HTR-8/SVneo (cell line): ENCODE results near the gene MICALL2.
A peak's percentile ranks its signal among the peaks of the same experiment; 100 is the strongest.

Experiments
- DNase-seq: peaks from one replicate; pipeline ENCODE4 v3.0.0; 2011; ENCODE audit warnings: low spot score, mixed read lengths; ENCODE audit not compliant: insufficient read length
- FAIRE-seq: peaks from 2 replicates; lab custom pipeline; 2011; peaks lifted over from hg19 to GRCh38; lab: Jason Lieb, UNC

The MICALL2 gene

DNA sequence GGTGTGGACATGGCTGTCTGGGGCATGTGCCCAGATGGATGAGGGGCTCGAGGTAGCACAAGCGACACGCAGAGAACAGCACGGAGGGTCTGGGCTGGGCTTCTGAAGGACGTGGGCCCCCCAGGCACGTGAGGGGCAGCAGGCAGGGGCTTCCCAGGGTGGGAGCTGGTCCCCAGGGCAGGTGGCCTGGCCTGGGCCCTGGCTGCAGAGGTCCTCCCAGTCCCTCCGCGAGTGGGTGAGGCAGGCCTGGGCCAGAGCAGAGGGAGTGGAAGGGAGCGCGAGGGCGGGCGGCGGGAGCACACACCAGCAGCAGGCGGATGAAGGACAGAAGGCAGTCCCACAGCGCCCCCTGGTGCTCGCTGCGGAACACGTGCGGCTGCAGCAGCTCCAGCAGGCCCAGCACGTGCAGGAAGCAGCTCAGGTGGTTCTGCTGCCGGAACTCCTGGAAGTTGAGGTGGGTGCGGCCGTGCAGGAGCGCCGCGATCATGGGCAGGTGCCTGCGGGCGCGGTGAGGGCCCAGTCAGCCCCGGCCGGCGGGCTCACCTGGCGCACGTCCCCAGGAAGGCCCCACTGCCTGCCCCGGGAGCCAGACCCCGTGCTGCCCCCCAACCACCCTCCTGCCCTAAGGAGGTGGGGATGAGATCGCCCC, 14.7 kb upstream of the MICALL2 start:
- FAIRE-seq = peak; percentile 79
- DNase-seq = peak; percentile 94

DNA sequence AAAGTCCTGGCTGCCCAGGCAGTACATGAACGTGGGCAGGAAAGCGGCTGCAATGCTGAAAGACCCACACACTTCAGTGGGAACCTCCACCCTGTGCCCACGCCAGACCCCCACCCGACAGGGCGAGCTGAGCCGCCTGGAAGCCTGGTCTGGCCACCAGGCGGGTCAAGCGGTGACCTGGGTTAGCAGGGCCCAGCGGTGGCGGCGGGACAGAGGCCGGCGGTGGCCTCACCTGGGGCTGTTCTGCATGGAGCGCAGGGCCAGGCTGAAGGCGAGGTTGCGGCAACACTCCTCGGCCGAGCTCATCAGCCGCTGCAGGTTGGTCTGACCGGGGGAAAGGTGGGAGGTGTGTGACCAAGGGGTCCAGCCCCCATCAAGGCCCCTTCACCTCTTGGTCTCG, 11.6 kb upstream of the MICALL2 start:
- FAIRE-seq = no peak
- no peak for DNase-seq

DNA sequence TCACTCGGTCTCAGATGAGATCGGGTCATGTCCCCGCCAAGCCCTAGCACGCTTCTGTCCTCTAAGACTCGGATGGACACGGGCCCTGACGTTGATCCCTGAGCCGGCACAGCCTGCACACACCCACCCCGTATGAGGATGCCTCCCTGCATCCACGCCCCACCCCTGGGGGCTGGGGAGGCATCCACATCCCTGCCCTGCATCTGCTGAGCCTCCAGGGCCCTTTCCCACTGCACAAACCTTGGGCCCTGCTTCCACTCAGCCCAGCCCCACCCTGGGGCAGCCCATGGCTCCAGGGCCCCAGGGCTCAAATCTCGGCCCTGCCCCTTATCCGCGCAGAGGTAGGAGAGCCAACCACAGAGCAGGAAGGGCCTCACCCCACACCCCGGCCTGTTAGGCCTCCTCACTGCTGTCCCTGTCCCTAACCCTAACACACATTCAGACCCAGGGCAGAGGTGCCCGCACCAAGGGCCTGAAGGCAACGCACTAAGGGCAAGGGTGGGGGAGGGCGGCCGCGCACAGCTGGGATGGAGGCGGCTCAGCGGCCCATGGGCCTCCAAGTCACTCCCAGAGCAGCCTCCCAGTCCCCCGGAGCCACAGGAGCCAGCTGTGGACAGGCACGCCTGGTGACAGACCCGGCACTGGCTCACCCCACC, 9.5 kb upstream of the MICALL2 start:
- no peak for DNase-seq
- FAIRE-seq = no peak

DNA sequence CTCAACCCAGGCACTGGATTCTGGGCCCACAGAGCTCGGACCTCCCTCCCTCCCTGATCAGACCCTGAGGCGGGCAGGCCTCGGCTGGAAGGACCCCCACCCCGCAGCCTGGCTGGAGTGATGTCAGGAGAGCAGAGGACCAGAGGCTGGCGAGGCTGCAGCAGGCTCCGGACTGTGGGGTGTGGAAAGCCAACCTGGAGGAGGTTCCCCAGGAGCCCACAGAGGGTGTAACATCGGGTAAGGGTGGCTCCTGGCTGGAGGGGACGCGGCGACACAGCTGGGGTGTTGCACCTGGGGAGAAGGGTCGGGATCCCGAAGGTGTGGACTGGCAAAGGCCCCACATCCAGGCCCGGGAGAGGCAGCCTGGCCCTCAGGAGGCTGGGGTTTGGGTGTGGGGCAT, 8.9 kb upstream of the MICALL2 start:
- FAIRE-seq (no peak), DNase-seq (no peak)

DNA sequence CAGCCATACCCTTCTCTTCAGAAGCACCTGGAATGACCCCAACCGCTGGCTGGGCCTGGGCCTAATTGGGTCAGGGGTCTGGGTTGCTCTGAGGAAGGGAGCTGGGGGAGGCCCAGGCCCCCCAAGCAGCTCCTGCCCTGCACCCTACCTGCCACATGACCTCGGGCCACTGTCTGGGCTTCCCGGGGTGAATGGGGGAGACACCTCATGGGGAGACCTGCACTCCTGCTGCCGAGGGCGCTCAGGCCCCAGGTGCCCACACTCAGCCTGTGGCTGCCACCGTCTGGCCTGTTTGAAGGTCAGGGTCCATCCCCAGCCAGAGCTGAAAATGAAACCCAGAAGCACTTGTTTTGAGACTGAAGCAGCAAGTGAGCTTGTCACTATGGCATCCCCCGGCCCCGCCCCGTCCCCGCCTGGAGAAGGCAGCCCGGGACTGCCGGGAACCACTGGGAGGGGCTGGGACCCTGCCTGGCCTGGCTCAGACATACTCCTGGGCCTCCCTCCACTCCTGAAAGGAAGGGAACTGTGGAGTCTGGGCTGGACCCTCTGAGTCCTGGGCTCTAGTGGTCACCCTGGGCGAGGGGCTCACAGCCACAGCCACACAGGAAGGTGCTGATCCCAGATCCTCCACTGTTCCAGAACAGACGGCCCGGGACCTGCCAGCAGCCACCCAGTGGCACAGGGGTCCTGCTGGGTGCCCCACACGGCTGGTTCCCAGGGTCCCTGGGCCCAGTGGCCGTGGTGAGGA, 7.4 kb upstream of the MICALL2 start:
- peak; percentile 83 for FAIRE-seq

DNA sequence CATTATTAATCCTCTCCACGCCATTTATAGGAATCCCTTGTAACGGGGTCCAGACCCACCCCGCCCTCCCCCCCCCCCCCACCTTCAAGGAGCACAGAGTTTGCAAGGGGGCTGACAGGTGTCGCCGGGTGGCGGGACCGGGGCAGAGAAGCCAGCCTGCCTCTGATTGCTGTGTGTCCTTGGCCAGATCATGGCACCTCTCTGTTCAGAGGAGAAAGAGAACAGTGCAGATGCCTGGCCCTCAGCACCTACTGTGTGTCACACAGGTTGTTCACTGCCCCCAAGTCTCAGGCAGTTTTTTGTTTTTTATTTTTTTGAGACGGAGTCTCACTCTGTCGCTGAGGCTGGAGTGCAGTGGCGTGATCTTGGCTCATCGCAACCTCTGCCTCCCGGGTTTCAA, 5.4 kb upstream of the MICALL2 start:
- FAIRE-seq (no peak), DNase-seq (no peak)

More for the DNA sequence above, 7.4 kb upstream of the MICALL2 start:
- DNase-seq = peak; percentile 90

DNA sequence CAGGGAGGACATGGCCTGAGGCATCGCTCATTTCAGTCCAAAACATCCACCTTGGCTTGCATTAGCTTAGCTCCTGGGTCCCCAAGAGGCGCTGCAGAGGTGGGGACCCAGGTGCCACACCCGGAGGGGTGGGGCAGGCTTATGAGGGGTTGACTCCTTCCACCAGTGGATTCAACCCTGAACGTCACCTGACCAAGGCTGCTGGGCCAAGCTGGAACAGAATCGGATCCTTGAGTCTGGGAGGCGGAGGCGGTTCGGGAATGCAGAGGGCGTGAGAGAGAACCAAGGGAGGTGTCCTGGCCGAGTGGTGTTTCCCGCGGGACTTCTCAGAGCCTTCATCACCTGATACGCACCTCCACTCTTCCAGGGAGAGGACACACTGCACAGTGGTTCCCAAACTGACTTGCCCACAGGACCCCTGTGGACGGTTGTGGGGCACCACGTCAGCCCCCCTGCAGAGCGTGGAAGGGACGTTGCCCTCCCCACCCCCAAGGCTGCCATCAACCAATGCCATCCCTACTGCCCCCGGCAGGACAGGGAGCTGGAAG, 4.5 kb upstream of the MICALL2 start:
- FAIRE-seq (no peak), DNase-seq (no peak)

DNA sequence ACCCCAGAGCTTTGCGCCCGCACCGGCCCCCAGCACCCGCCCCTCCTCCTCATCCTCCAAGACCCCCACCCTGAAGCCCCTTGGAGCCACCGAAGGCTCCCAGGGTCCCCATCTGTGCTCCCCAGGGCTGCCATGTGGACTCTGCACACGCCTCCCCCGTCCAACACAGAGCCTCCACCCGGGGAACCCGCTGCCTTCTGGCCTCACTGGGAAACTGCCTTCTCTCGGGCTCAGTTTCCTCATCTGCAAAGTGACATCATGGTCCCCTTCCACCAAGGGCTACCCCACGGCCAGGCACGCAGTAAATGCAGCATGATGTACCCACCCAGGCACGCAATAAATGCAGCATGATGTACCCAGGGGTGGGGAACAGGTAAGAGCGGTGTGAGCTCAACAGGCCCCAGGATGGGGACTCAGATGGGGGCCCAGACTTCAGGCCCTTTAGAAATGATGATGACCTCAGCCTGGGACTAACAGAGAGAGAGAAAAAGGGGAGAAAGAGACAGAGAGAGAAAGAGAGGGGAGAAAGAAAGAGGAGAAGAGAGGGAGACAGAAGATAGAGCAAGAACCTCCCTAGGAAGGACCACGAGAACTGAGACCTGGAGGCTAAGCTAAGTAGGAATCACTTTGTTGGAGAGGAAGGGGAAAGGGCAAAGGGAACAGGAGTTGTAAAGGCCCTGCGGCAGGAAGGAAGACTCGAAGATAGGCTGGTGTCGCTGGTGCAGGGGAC, 2.5 kb upstream of the MICALL2 start:
- DNase-seq (no peak), FAIRE-seq (no peak)

DNA sequence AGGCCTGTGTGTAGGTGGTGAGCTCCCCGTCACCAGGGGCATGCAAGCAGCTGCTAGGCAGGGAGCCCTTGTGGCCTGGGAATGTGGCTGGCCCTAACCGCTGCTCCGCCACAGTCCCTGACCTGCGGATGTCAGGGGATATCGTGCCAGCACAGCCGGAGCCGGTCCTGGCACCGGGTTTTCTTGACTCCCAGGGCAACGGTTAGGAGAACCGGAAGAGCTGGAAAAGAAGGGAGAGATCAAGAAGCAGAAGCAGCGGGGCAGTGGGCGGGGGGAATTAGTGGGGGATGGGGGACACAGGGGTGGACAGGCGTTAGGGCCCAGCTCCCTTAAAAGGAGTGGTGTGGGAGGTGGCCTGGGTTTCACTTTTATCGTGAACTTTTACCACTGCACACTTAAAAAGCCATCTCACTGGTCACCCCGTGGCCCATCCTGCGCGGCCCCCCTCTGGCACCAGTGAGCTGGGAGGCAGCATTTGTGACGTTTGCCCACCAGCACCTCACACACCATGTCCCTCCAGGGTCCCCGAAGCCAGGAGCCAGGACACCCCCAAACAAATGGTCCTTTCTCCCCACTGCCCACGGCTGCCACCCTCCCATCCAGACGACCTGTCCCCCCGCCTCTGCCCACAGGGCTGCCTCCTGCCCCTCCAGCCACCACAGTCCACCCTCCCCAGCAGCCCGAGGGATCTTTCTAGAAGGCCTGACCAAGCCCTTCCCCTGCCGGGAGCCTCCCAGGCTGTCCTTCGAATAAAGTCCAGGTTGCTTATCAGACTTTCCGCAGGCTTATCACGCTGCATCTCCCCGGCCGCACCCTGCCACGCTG, 1.8 kb upstream of the MICALL2 start:
- FAIRE-seq (no peak), DNase-seq (no peak)

DNA sequence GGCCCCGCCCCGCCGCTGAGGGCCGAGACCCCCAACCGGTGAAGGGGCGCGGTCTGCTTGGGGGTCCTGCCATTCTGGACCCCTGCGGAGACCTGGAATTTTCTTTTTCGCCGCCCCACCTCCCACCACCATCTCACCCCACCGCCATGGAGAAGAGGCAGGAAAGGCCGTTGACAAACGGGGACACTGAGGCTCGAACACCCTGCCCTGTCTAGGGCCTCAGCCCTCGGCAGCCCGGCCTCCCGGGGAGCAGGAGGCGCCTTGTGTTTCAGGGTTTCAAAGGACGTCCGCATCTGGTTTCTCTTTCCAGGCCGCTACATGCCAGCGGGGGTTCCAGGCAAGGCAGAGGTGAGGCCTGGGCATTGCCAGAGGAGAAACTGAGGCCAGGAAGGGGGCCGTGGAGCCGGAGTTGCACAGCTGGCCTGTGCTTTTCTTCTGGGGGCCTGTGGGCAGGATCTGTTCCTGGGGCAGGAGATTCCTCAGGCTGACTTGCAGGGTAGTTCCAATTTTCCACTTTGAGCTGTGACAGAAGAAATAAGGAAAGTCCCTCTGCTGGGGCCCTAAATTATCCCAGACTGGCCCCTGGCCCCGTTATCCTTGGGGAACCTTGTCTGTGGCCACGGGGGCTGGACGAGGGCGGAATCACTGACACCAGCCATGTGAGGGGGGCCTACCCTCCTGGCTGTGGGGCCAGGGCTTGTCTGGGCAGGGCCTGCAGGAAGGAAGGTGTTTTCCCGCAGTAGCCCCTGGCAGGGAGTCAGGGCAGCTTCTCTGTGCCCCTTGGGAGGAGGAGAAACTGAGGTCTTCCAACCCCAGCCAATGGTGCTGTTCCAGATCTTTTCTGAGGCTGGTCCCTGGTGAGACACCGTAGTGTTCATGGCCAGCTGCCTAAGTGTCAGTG, 900 bp upstream of the MICALL2 start:
- no peak for DNase-seq
- FAIRE-seq = no peak

DNA sequence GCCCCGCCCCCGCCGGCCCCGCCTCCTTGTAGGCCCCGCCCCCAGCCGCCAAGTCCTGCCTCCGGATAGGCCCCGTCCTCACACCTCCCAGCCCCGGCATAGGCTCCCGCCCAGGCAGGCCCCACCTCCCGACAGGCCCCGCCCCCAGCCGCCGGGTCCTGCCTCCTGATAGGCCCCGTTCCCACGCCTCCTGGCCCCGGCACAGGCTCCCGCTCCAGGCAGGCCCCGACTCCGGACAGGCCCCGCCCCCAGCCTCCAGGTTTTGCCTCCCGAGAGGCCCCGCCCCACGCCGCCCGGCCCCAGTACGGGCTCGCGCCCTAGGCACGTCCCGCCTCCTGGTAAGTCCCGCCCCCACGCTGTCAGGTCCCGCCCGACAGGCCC, 232 bp upstream of the MICALL2 start:
- FAIRE-seq (no peak), DNase-seq (peak; percentile 100)

DNA sequence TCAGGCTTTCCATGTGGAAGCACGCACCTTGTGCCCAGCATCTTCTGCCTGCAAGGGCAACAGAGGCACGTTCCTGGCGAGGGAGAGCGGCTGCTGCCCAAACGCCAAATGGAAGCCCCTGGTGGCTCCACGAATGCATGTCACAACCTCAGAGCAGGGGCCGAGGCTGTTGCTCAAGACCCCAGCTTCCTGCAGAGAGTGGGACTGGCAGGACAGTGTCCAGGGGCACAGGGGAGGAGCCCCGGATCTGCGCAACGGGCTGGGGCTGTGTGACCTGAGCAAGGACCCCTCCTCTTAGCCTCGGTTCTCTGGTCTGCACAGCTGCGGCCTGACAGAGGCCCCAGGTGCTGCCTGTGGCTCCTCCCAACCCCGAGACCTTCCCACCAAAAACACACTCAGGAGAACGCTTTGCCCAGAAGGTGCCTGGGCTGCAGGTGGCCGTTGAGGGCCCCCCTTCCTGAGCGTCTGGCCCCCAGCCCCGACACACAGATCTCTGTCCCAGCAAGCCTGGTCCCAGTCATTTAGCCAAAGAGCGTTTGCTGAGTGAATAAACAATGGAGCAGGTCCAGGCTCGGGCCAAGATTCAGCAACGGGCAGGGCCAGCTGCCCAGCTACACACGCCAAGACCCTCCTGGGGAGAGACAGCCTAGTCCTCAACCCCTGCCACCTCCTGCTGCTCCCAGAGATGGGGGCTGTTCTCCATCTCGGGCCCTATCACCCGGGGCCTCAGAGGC, 1.2 kb downstream of the MICALL2 start:
- no peak for FAIRE-seq
- DNase-seq = peak; percentile 41

DNA sequence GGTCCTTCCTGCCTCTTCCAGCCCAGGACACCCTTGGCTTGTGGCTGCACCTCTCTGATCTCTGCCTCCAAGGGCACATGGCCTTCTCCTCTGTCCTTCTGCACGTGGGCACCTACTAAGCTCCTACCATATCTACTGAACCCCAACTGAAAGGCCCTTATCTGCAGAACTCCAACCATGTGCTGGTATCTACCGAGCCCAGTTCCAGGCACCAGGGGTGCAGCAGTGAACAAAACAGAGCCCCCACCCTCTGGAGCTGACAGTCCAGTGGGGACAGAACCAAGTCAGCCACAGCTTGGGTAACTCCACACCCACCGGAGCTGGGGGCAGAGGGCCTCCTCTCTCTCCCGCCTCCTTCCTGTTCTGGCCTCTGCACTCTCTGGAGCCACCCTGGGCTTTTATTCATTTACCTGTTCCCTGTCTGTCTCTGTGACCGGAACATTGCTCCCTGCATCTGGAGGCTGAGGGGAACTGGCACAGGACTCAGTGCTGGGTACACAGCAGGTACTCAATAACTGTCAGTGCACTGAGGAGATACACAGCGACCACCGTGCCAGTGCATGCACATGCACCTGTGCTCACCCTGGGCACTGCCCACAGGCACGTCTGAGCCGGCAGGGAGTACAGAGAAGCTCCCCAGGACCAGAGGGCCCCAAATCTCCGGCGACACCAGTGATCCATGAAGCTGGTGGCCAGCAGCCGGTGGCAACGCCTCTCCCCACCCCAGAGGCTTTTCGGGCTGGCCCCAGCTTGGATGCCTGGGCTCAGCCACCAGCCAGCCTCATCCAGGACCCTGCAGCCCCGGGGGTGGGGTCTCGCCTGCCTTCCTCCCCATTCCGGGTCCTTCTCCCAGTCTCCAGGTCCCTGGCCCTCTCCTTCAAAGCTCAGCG, 2.0 kb downstream of the MICALL2 start:
- DNase-seq = no peak

DNA sequence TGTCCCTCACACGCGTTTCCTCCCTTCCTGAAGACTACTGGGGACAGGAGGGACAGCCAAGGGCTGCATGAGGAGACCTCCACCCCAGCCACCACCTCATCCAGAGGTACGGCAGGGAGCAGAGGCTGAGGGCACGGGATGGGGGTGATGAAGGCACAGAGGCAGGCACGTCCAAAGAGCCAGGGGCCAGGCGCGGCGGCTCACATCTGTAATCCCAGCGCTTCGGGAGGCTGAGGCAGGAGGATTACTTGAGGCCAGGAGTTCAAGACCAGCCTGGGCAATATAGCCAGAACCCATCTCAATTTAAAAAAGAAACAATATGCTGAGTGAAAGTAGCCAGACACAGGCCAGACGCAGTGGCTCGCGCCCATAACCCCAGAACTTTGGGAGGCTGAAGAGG, 3.3 kb downstream of the MICALL2 start:
- peak; percentile 70 for FAIRE-seq
- DNase-seq = no peak

More for the DNA sequence above, 2.0 kb downstream of the MICALL2 start:
- FAIRE-seq = no peak

DNA sequence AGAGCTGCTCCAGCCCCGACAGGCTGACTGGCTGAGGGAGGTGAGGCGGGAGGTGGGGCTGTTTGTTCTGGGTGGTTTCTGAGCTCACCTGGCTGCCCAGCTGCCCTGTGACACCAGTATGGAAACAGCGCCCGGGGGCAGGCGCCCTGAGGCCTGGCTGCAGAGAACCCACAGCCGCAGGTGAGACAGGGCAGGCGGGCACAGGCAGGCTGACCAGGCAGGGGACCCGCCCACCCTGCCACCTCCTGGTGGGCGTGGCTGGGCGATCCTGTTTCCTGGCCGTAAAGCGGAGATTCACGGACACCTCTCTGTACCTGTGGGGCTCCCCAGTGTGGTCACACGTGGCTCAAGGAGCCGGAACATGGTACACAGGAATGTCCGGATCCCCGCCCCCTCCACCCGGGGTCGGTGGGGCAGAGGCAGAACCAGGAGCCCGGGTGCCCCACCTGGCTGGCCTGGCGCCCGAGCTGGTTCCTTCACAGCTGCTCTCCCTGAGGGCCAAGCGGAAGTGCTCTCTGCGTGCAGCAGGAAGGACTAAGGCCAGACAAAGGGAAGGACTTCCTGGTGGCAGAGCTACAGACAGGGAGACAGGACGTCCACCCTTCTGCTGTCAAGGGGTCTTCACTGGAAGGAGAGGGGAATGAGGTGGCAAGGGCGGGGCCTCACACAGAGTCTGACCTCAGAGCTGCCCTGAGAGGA, 3.9 kb downstream of the MICALL2 start:
- DNase-seq (no peak), FAIRE-seq (no peak)

DNA sequence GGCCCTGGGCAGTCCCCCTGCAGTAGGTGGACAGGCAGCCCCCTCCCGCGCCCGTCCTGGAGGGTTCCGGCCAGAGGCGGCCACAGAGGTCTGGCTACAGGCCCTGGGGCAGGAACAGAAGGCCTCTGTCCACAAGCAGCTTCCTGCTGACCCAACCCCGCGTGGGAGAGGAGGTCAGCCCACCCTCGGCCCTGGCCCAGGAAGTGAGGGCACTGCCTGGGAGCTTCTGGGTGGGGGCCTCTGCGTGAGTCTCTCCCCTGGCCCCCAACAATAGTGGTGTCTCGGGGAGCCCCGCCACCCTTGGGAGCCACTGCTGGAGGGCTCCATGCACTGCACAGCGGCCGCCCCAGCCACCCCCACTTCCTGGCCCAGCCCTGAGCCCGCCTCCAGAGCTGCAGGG, 4.7 kb downstream of the MICALL2 start:
- DNase-seq (no peak), FAIRE-seq (no peak)
